SKM-1 treated with dmso at 0.1 percent for 144 hours (cell line): ENCODE data around the gene ELOVL2.
"Not testable (repeated sequence)": the region's sequence is repeated elsewhere in the genome, so short reads cannot be mapped to it uniquely, and the experiment has no call there.

Experiments used
- DNase-seq: peaks from one replicate; lab custom pipeline; 2025; ENCODE audit not compliant: unreplicated experiment; lab: John Stamatoyannopoulos, UW

The ELOVL2 gene

GRCh38 chr6:11023032-11023431 is 21.1 kb downstream of the ELOVL2 start:
- no peak for DNase-seq

DNA sequence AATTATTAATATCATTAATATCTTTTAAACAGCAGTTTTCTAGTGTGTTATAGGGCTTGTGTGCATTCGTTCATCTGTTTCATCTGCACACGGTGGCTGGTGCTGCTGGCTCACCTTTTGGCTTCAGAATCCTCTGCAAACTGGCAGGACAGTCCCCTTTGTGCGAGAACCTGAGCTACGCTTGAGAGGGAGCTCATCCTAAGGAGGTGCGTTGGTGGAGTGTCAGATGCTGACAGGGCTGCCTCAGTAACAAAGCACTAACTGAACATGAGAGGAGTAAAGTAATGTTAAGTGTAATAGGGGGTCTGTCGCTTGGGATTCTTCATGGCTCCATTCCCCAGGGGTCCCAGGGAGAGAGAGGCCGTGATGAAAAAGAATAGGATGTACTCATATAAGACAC is 22.4 kb downstream of the ELOVL2 start:
- DNase-seq: no peak

DNA sequence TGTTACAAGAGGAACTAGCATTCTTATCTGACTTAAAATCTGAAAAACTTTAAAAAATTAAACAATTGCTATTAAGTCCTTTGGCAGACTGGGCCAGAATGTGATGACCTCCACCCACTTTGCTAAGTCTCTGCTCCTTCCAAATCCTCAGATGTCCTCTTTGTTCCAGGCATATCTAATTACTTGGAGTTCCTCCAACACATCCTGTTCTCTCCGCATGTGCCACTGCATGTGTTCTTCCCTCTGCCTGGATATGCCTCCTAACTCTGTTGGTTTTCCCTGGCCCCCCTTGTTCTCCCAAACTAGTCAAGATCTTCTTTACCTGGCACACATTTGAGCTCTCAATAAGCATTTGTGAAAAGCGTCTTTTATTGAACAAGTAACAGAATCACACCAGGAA is 23.1 kb downstream of the ELOVL2 start:
- no peak for DNase-seq

DNA sequence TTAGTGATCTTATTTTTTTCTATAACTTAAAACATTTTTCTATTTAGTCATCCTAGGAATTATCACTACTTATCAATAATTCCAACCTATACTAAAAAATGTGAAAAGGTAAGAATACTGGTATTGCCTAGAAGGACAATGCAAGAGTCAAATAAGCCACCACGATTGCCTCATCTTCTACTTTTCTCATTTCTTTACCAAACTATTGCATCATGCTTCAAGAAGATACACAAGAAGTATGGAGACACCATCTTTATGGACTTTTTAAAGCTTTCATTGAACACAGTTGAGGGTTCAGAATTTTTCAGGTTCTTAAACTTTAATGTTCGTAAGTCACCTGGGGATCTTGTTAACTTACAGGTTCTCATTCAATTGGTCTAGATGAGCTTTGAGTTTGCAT is 25.9 kb downstream of the ELOVL2 start:
- peak; percentile 19 for DNase-seq

- no peak for DNase-seq
Observed at GRCh38 chr6:11017090-11017489, 27.0 kb downstream of the ELOVL2 start.

GRCh38 chr6:11016452-11016851 is 27.7 kb downstream of the ELOVL2 start:
- DNase-seq: no peak

- no peak for DNase-seq
Observed at GRCh38 chr6:11015102-11015501, 29.0 kb downstream of the ELOVL2 start.

GRCh38 chr6:11013721-11014070 is 30.4 kb downstream of the ELOVL2 start:
- DNase-seq: no peak

GRCh38 chr6:11012976-11013720 is 31.0 kb downstream of the ELOVL2 start:
- DNase-seq: no peak

DNA sequence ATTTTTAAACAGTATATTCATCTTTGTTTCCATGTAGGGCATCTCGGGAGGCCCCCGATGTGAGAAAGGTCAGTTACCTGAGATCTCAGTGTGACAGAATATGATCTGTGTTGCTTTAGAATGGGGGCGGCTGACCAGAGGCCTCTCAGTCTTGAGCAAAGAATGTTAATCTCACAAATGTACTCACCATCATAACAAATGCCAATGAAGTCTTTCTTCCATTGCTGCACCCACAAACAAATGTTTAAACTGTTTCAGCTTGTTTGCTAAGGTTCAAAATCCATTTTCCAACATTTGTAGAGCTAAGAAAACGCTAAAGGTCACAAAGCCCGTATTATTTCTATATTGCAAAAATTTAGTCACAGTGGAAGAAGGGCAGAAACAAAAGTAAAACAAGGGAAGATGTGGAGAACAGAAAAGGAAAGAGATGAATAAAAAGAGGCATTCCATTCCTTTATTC is 31.8 kb downstream of the ELOVL2 start:
- DNase-seq: no peak

DNA sequence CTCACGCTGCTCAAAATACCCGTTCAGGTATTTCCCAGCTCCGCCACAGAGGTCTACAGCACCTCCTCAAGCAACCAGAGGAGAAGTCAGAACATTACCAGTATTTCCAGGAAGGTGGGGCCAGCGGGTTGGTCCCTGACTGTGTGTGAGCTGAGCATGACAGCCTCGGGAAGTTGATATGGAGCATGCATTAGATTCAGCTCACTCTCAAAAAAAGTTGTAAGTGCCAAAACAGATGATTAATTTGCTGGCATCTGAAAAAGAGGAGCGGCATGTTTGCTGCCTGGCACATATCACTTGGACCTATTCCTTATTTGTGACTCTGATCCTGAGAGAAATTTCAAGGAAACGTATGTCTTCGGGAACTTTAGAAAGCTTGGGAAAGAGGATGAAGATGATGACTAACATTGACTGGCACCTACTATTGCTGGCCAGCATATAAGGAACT is 32.3 kb downstream of the ELOVL2 start:
- DNase-seq: no peak

DNA sequence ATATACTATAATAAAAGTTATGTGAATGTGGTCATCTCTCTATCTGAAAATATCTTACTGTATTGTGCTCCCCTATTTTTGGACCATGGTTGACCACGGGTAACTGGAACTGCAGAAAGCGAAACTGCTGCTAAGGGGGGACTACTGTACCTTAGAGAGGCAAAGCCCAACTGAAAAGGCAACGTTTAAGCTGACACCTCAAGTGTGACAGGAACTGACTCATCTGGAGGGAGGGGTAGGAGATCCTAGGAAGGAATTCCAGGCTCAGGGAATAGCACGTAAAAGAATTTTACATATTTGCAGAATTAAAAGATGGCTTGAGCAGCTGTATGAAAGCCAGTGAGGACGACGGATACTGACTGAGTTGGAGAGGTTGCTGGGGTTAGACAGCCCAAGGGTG is 34.8 kb downstream of the ELOVL2 start:
- no peak for DNase-seq

- DNase-seq: no peak
Observed at GRCh38 chr6:11008821-11009220, 35.3 kb downstream of the ELOVL2 start.

DNA sequence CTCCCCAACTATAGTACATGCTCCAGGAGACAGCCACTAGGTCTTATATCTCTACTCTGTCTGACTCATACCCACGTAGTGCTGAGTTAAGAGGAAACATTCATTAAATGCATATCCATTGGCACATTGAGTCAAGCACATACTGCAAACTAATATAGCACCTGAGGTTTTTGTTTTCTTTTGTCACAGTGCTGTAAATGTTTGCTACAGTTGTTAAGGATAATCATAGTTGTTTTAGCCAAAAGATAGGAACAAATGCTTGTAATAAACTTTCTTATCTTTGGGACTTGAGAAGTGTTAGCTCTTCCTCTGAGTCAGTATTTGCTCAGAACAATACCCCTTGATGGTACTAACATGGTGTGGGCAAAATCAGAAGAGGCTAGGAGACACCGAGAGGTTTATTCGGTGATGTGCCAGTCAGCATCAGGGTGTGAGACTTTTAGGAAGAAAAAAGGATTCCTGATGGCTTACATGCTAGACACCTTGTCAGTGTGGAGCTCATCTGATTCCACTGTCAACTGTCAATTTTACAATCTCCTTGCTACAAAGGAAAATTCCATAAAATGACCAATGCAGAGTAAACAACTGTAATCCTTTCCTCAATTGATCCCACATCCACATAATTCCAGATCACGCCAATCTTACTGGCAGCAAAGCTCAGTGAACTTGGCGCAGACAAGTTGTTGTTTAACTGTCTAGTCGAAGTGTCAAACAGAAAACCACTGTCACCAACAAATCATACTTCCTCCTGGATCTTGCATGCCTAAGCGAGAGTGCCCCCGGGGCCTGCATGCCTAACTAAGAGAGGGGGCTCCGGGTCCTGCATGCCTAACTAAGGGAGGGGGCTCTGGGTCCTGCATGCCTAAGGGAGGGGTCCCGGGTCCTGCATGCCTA is 36.1 kb downstream of the ELOVL2 start:
- DNase-seq: no peak

GRCh38 chr6:11006061-11006460 is 38.0 kb downstream of the ELOVL2 start:
- no peak for DNase-seq

DNA sequence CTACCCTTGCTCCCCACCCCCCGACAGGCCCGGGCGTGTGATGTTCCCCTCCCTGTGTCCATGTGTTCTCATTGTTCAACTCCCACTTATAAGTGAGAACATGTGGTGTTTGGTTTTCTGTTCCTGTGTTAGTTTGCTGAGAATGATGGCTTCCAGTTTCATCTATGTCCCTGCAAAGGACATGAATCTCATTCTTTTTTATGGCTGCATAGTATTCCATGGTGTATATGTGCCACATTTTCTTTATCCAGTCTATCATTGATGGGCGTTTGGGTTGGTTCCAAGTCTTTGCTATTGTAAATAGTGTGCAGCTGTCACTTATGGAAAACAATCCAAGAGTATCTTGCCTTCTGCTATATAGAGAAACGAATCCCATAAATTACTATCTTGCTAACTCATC is 40.8 kb downstream of the ELOVL2 start:
- not testable (repeated sequence) for DNase-seq

GRCh38 chr6:11002176-11002575 is 41.9 kb downstream of the ELOVL2 start:
- no peak for DNase-seq

DNA sequence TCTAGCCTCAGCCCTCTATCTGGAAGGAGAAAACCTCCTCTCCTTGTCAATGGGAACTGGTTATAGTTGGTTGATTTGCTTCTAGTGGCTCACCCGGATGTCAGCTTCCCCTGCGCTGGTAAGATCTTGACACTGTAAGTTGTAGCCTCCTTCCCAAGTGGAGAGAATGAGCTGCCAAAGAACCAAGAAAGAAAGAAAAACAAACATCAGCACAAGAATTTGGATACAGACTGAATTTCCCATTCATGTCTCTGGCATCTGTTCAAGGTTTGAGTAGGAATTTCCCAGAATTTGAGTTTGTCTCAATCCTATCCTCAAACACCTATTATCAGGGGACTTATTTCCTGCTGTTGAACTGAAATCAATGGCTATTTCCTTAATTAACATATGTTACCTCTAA is 44.1 kb downstream of the ELOVL2 start:
- no peak for DNase-seq

DNA sequence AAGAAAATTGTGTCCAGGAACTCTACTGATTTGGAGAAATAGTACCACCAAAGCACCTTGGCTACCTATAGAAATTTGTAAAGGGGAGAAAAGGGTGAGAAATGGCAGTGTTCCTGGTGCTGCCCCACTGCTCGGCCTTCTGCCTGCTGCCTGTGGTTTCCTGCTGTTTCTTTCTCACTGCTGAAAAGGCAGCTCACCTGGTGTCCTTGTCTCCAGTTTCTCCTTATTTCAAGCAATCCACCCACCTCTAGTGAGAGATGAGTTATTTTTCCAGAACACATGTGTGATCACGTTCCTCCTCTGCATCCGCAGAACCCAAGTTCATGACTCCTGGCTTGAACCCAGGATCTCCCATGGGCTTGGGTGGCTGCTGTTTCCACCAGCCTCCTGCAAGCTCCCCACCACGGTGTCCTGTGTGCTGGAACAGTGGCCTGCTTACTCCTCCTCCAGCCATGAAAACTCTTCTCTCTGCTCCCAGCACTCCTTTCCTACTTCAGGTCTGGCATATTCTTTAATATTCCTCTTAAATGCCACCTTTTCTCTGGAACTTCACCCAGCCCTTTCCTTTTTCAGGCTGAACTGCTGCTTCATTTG is 48.9 kb downstream of the ELOVL2 start:
- no peak for DNase-seq

- DNase-seq: no peak
Observed at GRCh38 chr6:10993896-10994295, 50.2 kb downstream of the ELOVL2 start.

DNA sequence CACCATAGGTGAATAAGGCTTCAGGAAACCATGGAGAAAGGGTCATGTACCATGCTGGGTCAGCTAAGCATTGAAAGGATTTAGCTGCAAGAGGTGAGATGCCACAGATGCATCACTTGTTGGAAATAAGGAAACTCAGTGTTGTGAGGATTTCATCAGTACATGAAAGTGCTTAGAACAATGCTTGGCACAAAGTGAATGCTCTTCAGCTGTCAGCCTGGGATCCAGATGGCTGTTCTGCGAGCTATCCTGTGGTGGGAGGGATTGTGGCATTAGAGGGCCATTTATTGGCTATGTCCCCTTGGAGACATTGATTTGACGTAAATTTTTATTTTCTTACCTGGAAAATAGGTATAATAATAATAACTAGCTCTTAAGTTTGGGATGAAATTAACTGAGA is 53.0 kb downstream of the ELOVL2 start:
- no peak for DNase-seq

- no peak for DNase-seq
Observed at GRCh38 chr6:10989587-10989986, 54.5 kb downstream of the ELOVL2 start.
